Liver (tissue), 9 donors: ENCODE results near the gene ZNF587B. TPM values are rescaled to one million over a fixed set of nuclear protein-coding genes. Genes with fewer than 3 reads are reported as not detected.
"Not testable (repeated sequence)": the region's sequence is repeated elsewhere in the genome, so short reads cannot be mapped to it uniquely, and the experiment has no call there.

Experiments
- DNase-seq: peaks from one replicate; pipeline ENCODE4 v3.0.0-alpha.2; 2017; ENCODE audit warnings: low spot score
- H3K27ac ChIP-seq, 2 donors: one replicate each; pipeline ENCODE4 v1.7.0; 2013; ENCODE audit warnings: inconsistent platforms in 2 of 2, low read length in 2 of 2, control low read depth in 1 of 2, low read depth in 1 of 2, mild to moderate bottlenecking in 1 of 2
- H3K27me3 ChIP-seq, 4 donors: one replicate each; pipeline versions ENCODE4 v1.6.1 to v1.7.0; 2013; ENCODE audit warnings: low read length in 3 of 4, inconsistent platforms in 1 of 4, mild to moderate bottlenecking in 1 of 4, moderate library complexity in 1 of 4; ENCODE audit not compliant: control insufficient read depth in 4 of 4, insufficient read depth in 4 of 4
- H3K36me3 ChIP-seq, 4 donors: one replicate each; pipeline versions ENCODE4 v1.6.1 to v1.7.0; 2013; ENCODE audit warnings: low read length in 3 of 4, mild to moderate bottlenecking in 3 of 4, low read depth in 1 of 4, moderate library complexity in 1 of 4; ENCODE audit not compliant: control insufficient read depth in 4 of 4, insufficient read depth in 3 of 4
- H3K4me1 ChIP-seq, 4 donors: one replicate each; pipeline versions ENCODE4 v1.6.1 to v1.7.0; 2013; ENCODE audit warnings: low read length in 3 of 4, mild to moderate bottlenecking in 3 of 4, moderate library complexity in 1 of 4; ENCODE audit not compliant: control insufficient read depth in 4 of 4, insufficient read depth in 4 of 4
- H3K4me3 ChIP-seq, 3 donors: one replicate each; pipeline versions ENCODE4 v1.6.1 to v1.7.0; 2013; ENCODE audit warnings: low read length in 3 of 3, control low read depth in 1 of 3, low read depth in 1 of 3, mild to moderate bottlenecking in 1 of 3
- H3K9ac ChIP-seq, 2 donors: one replicate each; pipeline ENCODE4 v1.7.0; 2013; ENCODE audit warnings: low read length in 2 of 2, mild to moderate bottlenecking in 2 of 2, moderate library complexity in 2 of 2, control low read depth in 1 of 2, low read depth in 1 of 2
- H3K9me3 ChIP-seq, 4 donors: one replicate each; pipeline versions ENCODE4 v1.6.1 to v1.7.0; 2013; ENCODE audit warnings: low read length in 3 of 4; ENCODE audit not compliant: control insufficient read depth in 4 of 4
- EGR1 ChIP-seq, 2 donors: IDR thresholded peaks; 2 replicates each; pipeline ENCODE4 v1.6.1; 2016 to 2018; ENCODE audit warnings: antibody characterized with exemption in 2 of 2, low read depth in 2 of 2
- FOXA1 ChIP-seq: IDR thresholded peaks from 2 replicates; pipeline ENCODE4 v1.6.1; 2016; ENCODE audit warnings: antibody characterized with exemption
- FOXA2 ChIP-seq: IDR thresholded peaks from 2 replicates; pipeline ENCODE4 v1.6.1; 2016; ENCODE audit warnings: antibody characterized with exemption
- GABPA ChIP-seq, 2 donors: IDR thresholded peaks in 1 of 2; conservative IDR thresholded peaks in 1 of 2; 2 replicates each; pipeline ENCODE4 v1.6.1; 2016; ENCODE audit warnings: antibody characterized with exemption in 2 of 2, mild to moderate bottlenecking in 1 of 2, moderate library complexity in 1 of 2
- HNF4A ChIP-seq, 2 donors: conservative IDR thresholded peaks; 2 replicates each; pipeline ENCODE4 v1.6.1; 2016; ENCODE audit warnings: antibody characterized with exemption in 2 of 2, mild to moderate bottlenecking in 2 of 2
- HNF4G ChIP-seq: IDR thresholded peaks from 2 replicates; pipeline ENCODE4 v1.6.1; 2016; ENCODE audit warnings: antibody characterized with exemption
- JUND ChIP-seq, 2 donors: IDR thresholded peaks; 2 replicates each; pipeline ENCODE4 v1.6.1; 2016; ENCODE audit warnings: antibody characterized with exemption in 2 of 2
- MAX ChIP-seq: IDR thresholded peaks from 2 replicates; pipeline ENCODE4 v1.6.1; 2016; ENCODE audit warnings: antibody characterized with exemption
- NR2F2 ChIP-seq: IDR thresholded peaks from 2 replicates; pipeline ENCODE4 v1.6.1; 2016; ENCODE audit warnings: antibody characterized with exemption
- RXRA ChIP-seq, 2 donors: IDR thresholded peaks; 2 replicates each; pipeline ENCODE4 v1.6.1; 2017 to 2018; ENCODE audit warnings: antibody characterized with exemption in 2 of 2, mild to moderate bottlenecking in 1 of 2
- YY1 ChIP-seq: IDR thresholded peaks from 2 replicates; pipeline ENCODE4 v1.6.1; 2016; ENCODE audit warnings: antibody characterized with exemption, mild to moderate bottlenecking
- WGBS: extraction: QIAGEN DNeasy Blood & Tissue Kit; methylation state at CpG from one replicate; pipeline ENCODE4 v1.1.7; 2013; 5-methylcytosine and 5-hydroxymethylcytosine counted together
- polyA plus RNA-seq, 2 donors: library from polyadenylated mRNA; stranded (reverse) in 1 of 2; unstranded in 1 of 2; fragments of 200-250 nt in 1 of 2; fragments of >200 nt in 1 of 2; fragmentation: Nextera tagmentation in 1 of 2; extraction: Ambion mirVana in 1 of 2; gene quantifications; one replicate each; pipeline versions ENCODE4 v1.2.1 to v1.2.3, GENCODE V29; 2013 to 2015
- total RNA-seq, 2 donors: library from RNA; depleted of rRNA; stranded (reverse); fragments of >200 nt; gene quantifications; one replicate each; pipeline ENCODE4 v1.2.3, GENCODE V29; 2014
- TF ChIP-seq, protein P1 (sequence below): IDR thresholded peaks from 2 replicates; pipeline ENCODE4 v1.6.1; 2016; ENCODE audit warnings: antibody characterized with exemption, mild to moderate bottlenecking
- donor health status: healthy.
- donor health status: healthy.
- donor health status: healthy.
- donor health status: healthy.
- donor health status: healthy.

ZNF587B gene
- total and polyA plus RNA-seq, 4 donors = 3.0 to 30.2 (median 6.9) TPM

GRCh38 chr19:57807541-57807940, 22.6 kb upstream of the ZNF587B start:
- Histone ChIP-seq H3K27ac (no peak overlapping the region), H3K36me3 (peaks cover 0 to 24% (median 17%) of the 10 kb centered on the region in 4 donors)
- 77% methylated on average over 2 of the region's 2 CpGs for WGBS

DNA sequence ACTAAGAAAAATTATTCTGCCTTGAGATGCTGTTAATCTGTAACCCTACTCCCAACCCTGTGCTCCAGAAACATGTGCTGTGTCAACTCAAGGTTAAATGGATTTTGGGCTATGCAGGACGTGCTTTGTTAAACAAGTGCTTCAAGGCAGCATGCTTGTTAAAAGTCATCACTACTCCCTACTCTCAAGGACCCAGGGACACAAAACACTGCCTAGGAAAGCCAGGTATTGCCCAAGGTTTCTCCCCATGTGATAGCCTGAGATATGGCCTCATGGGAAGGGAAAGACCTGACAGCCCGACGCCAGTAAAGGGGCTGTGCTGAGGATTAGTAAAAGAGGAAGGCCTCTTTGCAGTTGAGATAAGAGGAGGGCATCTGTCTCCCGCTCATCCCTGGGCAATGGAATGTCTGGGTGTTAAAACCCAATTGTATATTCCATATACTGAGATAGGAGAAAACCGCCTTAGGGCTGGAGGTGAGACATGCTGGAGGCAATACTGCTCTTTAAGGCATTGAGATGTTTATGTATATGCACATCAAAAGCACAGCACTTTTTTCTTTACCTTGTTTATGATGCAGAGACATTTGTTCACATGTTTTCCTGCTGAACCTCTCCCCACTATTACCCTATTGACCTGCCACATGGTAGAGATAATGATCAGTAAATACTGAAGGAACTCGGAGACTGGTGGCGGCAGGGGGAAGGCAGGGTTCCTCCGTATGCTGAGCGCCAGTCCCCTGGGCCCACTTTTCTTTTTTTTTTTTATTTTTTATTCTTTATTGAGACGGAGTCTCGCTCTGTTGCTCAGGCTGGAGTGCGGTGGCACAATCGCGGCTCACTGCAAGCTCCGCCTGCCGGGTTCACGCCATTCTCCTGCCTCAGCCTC, 19.4 kb upstream of the ZNF587B start:
- peaks cover 2 to 29% (median 8%) of the 10 kb centered on the region in 4 donors for H3K4me1 ChIP-seq
- not testable (repeated sequence) for H3K4me3 ChIP-seq, DNase-seq, H3K27me3 ChIP-seq, H3K9ac ChIP-seq, H3K9me3 ChIP-seq
- TF ChIP-seq MAX = peak; percentile 25
- peak; percentile 65 for TF ChIP-seq FOXA2
- TF ChIP-seq GABPA (IDR thresholded peaks at IDR 0.05 in 1 of 2, conservative IDR thresholded peaks at IDR 0.05 in 1 of 2) = peak in 1 of 2 donors; percentile 13
- peak; percentile 37 for TF ChIP-seq YY1
- peak in 1 of 2 donors; percentile 39 for TF ChIP-seq RXRA (IDR thresholded peaks at IDR 0.05)
- peak; percentile 71 for TF ChIP-seq FOXA1
- TF ChIP-seq HNF4A (conservative IDR thresholded peaks at IDR 0.05) = peak; percentile 39 to 58
- peaks cover 0 to 24% (median 17%) of the 10 kb centered on the region in 4 donors for H3K36me3 ChIP-seq
- WGBS = 54% methylated on average over 17 of the region's 17 CpGs
- H3K27ac ChIP-seq = peak overlapping the region in 1 of 2 donors; percentile 9

More at GRCh38 chr19:57807541-57807940, 22.6 kb upstream of the ZNF587B start:
- Histone ChIP-seq H3K9me3 (no peaks in the 10 kb centered on the region), H3K9ac (no peak overlapping the region), H3K27me3 (no peaks in the 10 kb centered on the region), H3K4me1 (peaks cover 9 to 23% (median 13%) of the 10 kb centered on the region in 4 donors), H3K4me3 (no peak overlapping the region)
- TF ChIP-seq EGR1 (IDR thresholded peaks at IDR 0.05; ENCODE audit: low read depth in 2 of 2) = no peak
- peak in 1 of 2 donors; percentile 36 for TF ChIP-seq HNF4A (conservative IDR thresholded peaks at IDR 0.05)
- DNase-seq = no peak

- H3K27ac ChIP-seq = no peak overlapping the region
- H3K36me3 ChIP-seq = peaks cover 0 to 22% (median 15%) of the 10 kb centered on the region in 4 donors
- WGBS = 88% methylated on average over 3 of the region's 3 CpGs
- no peaks in the 10 kb centered on the region for H3K9me3 ChIP-seq
- H3K4me1 ChIP-seq = peaks cover 2 to 27% (median 8%) of the 10 kb centered on the region in 4 donors
- no peak overlapping the region for H3K4me3 ChIP-seq
- TF ChIP-seq RXRA (IDR thresholded peaks at IDR 0.05) = no peak
- no peak for TF ChIP-seq YY1
- no peak for TF ChIP-seq GABPA (IDR thresholded peaks at IDR 0.05 in 1 of 2, conservative IDR thresholded peaks at IDR 0.05 in 1 of 2)
- TF ChIP-seq NR2F2 = no peak
- TF ChIP-seq JUND (IDR thresholded peaks at IDR 0.05) = no peak
- TF ChIP-seq HNF4G = no peak
- TF ChIP-seq, protein P1, sequence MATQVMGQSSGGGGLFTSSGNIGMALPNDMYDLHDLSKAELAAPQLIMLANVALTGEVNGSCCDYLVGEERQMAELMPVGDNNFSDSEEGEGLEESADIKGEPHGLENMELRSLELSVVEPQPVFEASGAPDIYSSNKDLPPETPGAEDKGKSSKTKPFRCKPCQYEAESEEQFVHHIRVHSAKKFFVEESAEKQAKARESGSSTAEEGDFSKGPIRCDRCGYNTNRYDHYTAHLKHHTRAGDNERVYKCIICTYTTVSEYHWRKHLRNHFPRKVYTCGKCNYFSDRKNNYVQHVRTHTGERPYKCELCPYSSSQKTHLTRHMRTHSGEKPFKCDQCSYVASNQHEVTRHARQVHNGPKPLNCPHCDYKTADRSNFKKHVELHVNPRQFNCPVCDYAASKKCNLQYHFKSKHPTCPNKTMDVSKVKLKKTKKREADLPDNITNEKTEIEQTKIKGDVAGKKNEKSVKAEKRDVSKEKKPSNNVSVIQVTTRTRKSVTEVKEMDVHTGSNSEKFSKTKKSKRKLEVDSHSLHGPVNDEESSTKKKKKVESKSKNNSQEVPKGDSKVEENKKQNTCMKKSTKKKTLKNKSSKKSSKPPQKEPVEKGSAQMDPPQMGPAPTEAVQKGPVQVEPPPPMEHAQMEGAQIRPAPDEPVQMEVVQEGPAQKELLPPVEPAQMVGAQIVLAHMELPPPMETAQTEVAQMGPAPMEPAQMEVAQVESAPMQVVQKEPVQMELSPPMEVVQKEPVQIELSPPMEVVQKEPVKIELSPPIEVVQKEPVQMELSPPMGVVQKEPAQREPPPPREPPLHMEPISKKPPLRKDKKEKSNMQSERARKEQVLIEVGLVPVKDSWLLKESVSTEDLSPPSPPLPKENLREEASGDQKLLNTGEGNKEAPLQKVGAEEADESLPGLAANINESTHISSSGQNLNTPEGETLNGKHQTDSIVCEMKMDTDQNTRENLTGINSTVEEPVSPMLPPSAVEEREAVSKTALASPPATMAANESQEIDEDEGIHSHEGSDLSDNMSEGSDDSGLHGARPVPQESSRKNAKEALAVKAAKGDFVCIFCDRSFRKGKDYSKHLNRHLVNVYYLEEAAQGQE = no peak
- no peak for DNase-seq
- H3K27me3 ChIP-seq = no peaks in the 10 kb centered on the region
- no peak overlapping the region for H3K9ac ChIP-seq
Measured at GRCh38 chr19:57812226-57812625, 17.9 kb upstream of the ZNF587B start.

GRCh38 chr19:57812975-57813820, 16.9 kb upstream of the ZNF587B start:
- not testable (repeated sequence) for H3K9me3 ChIP-seq, H3K9ac ChIP-seq, DNase-seq, H3K27ac ChIP-seq, H3K27me3 ChIP-seq
- Histone ChIP-seq H3K4me3 (peak overlapping the region in 1 of 3 donors; percentile 63), H3K4me1 (peaks cover 2 to 27% (median 8%) of the 10 kb centered on the region in 4 donors), H3K36me3 (peaks cover 0 to 14% (median 12%) of the 10 kb centered on the region in 4 donors)
- 87% methylated on average over 13 of the region's 13 CpGs for WGBS
